WTC11 (cell line): ENCODE data around the gene CERS2. TPM values are rescaled to one million over a fixed set of nuclear protein-coding genes. Genes with fewer than 3 reads are reported as not detected.

Source experiments
- ATAC-seq: fragments of 200-7000 bp; cut with Tn5 transposase; 2 replicates; pipeline ENCODE4 v1.10.0; 2021; ENCODE audit warnings: mild to moderate bottlenecking, moderate library complexity
- CTCF ChIA-PET: fragments of 300-600 bp; sonication (Branson Sonifier 250); formaldehyde crosslinking; loops from one replicate; lab custom pipeline; 2021; ENCODE audit warnings: antibody characterized with exemption; lab: Charles Lee
- POLR2A ChIA-PET: fragments of 350-600 bp; sonication (Branson Sonifier 250); formaldehyde crosslinking; loops from one replicate; lab custom pipeline; 2021; ENCODE audit warnings: antibody characterized with exemption; lab: Charles Lee
- DNase-seq: peaks from one replicate; pipeline ENCODE4 v3.0.0; 2021; ENCODE audit warnings: low spot score
- H3K27ac Mint-ChIP-seq: 2 replicates; pipeline ENCODE4 v1.8.0; 2021; ENCODE audit warnings: mixed read lengths
- H3K27me3 Mint-ChIP-seq: 2 replicates; pipeline ENCODE4 v1.8.0; 2021; ENCODE audit warnings: low read depth, mild to moderate bottlenecking, moderate library complexity, mixed read lengths
- H3K36me3 Mint-ChIP-seq: 2 replicates; pipeline ENCODE4 v1.8.0; 2021; ENCODE audit warnings: mixed read lengths
- H3K4me1 Mint-ChIP-seq: 2 replicates; pipeline ENCODE4 v1.8.0; 2022; ENCODE audit warnings: mixed read lengths
- H3K4me3 Mint-ChIP-seq: 2 replicates; pipeline ENCODE4 v1.8.0; 2021; ENCODE audit warnings: mild to moderate bottlenecking, moderate library complexity, mixed read lengths
- H3K9me3 Mint-ChIP-seq: 2 replicates; pipeline ENCODE4 v1.8.0; 2021; ENCODE audit warnings: mixed read lengths
- ETV6 ChIP-seq: sonication (generic); formaldehyde crosslinking; IDR thresholded peaks from 2 replicates; pipeline ENCODE4 v1.8.1; 2022; ENCODE audit warnings: mild to moderate bottlenecking, missing genetic modification reagents
- FOXK1 ChIP-seq: sonication (generic); formaldehyde crosslinking; IDR thresholded peaks from 2 replicates; pipeline ENCODE4 v1.8.0; 2022; ENCODE audit warnings: mild to moderate bottlenecking, moderate library complexity, missing genetic modification reagents
- FOXP1 ChIP-seq: sonication (generic); formaldehyde crosslinking; IDR thresholded peaks from 2 replicates; pipeline ENCODE4 v1.8.0; 2022; ENCODE audit warnings: missing genetic modification reagents, mild to moderate bottlenecking, moderate library complexity, borderline replicate concordance
- GABPB1 ChIP-seq: sonication (generic); formaldehyde crosslinking; IDR thresholded peaks from 2 replicates; pipeline ENCODE4 v1.8.1; 2023; ENCODE audit warnings: mild to moderate bottlenecking, missing genetic modification reagents
- IRF2 ChIP-seq: sonication (generic); formaldehyde crosslinking; IDR thresholded peaks from 2 replicates; pipeline ENCODE4 v1.8.0; 2022; ENCODE audit warnings: low read depth, missing genetic modification reagents, borderline replicate concordance
- NFATC4 ChIP-seq: fragments of 250-450 bp; sonication (Bioruptor Pico); IDR thresholded peaks from 2 replicates; pipeline ENCODE4 v1.9.0; 2021; ENCODE audit warnings: mild to moderate bottlenecking
- NR1H2 ChIP-seq: sonication (generic); formaldehyde crosslinking; IDR thresholded peaks from 2 replicates; pipeline ENCODE4 v1.9.0; 2021; ENCODE audit warnings: mild to moderate bottlenecking, moderate library complexity, missing genetic modification reagents
- NR3C1 ChIP-seq: sonication (generic); formaldehyde crosslinking; conservative IDR thresholded peaks from 2 replicates; pipeline ENCODE4 v1.8.1; 2023; ENCODE audit warnings: low read depth, mild to moderate bottlenecking, missing genetic modification reagents
- RELA ChIP-seq: sonication (generic); formaldehyde crosslinking; IDR thresholded peaks from 2 replicates; pipeline ENCODE4 v1.8.1; 2022; ENCODE audit warnings: missing genetic modification reagents, mild to moderate bottlenecking, borderline replicate concordance
- SOX15 ChIP-seq: fragments of 250-450 bp; sonication (Bioruptor Pico); IDR thresholded peaks from 2 replicates; pipeline ENCODE4 v1.9.0; 2021; ENCODE audit warnings: mild to moderate bottlenecking
- SP1 ChIP-seq: sonication (generic); formaldehyde crosslinking; conservative IDR thresholded peaks from 2 replicates; pipeline ENCODE4 v1.8.1; 2022; ENCODE audit warnings: missing genetic modification reagents
- TP53 ChIP-seq: sonication (generic); formaldehyde crosslinking; IDR thresholded peaks from 2 replicates; pipeline ENCODE4 v1.8.1; 2023; ENCODE audit warnings: mild to moderate bottlenecking, missing genetic modification reagents
- ZBTB21 ChIP-seq: sonication (generic); formaldehyde crosslinking; IDR thresholded peaks from 2 replicates; pipeline ENCODE4 v1.8.1; 2023; ENCODE audit warnings: mild to moderate bottlenecking, missing genetic modification reagents, borderline replicate concordance
- ZNF138 ChIP-seq: sonication (generic); formaldehyde crosslinking; conservative IDR thresholded peaks from 2 replicates; pipeline ENCODE4 v1.8.1; 2022; ENCODE audit warnings: mild to moderate bottlenecking, moderate library complexity, missing genetic modification reagents
- ZNF416 ChIP-seq: fragments of 250-450 bp; sonication (Bioruptor Pico); IDR thresholded peaks from 2 replicates; pipeline ENCODE4 v1.9.0; 2021; ENCODE audit warnings: mild to moderate bottlenecking, inconsistent platforms
- ZNF423 ChIP-seq: fragments of 250-450 bp; sonication (Bioruptor Pico); IDR thresholded peaks from 2 replicates; pipeline ENCODE4 v2.1.2; 2022; ENCODE audit warnings: mild to moderate bottlenecking, moderate library complexity
- total RNA-seq: library from RNA; stranded (reverse); gene quantifications from 3 replicates; pipeline ENCODE4 v1.2.3, GENCODE V29; 2021
- TF ChIP-seq, protein P1 (sequence below): sonication (generic); formaldehyde crosslinking; IDR thresholded peaks from 2 replicates; pipeline ENCODE4 v1.8.1; 2022; ENCODE audit warnings: low read depth, missing genetic modification reagents, borderline replicate concordance
- TF ChIP-seq, protein P2 (sequence below): sonication (generic); formaldehyde crosslinking; conservative IDR thresholded peaks from 2 replicates; pipeline ENCODE4 v1.8.1; 2022; ENCODE audit warnings: mild to moderate bottlenecking, missing genetic modification reagents
- TF ChIP-seq, protein P3 (sequence below): sonication (generic); formaldehyde crosslinking; IDR thresholded peaks from 2 replicates; pipeline ENCODE4 v1.8.0; 2023; ENCODE audit warnings: missing genetic modification reagents
- TF ChIP-seq, protein P4 (sequence below): sonication (generic); formaldehyde crosslinking; IDR thresholded peaks from 2 replicates; pipeline ENCODE4 v1.8.1; 2023; ENCODE audit warnings: mild to moderate bottlenecking, missing genetic modification reagents
- TF ChIP-seq, protein P5 (sequence below): fragments of 250-450 bp; sonication (Bioruptor Pico); IDR thresholded peaks from 2 replicates; pipeline ENCODE4 v1.8.0; 2021; ENCODE audit warnings: mild to moderate bottlenecking
- TF ChIP-seq, protein P6 (sequence below): sonication (generic); formaldehyde crosslinking; IDR thresholded peaks from 2 replicates; pipeline ENCODE4 v1.8.0; 2022; ENCODE audit warnings: mild to moderate bottlenecking, missing genetic modification reagents
- TF ChIP-seq, protein P7 (sequence below): sonication (generic); formaldehyde crosslinking; IDR thresholded peaks from 2 replicates; pipeline ENCODE4 v1.8.1; 2022; ENCODE audit warnings: missing genetic modification reagents, borderline replicate concordance
- TF ChIP-seq, protein P8 (sequence below): fragments of 250-450 bp; sonication (Bioruptor Pico); IDR thresholded peaks from 2 replicates; pipeline ENCODE4 v1.9.0; 2021; ENCODE audit warnings: mild to moderate bottlenecking, borderline replicate concordance
- TF ChIP-seq, protein P9 (sequence below): sonication (generic); formaldehyde crosslinking; IDR thresholded peaks from 2 replicates; pipeline ENCODE4 v1.8.1; 2023; ENCODE audit warnings: mild to moderate bottlenecking, missing genetic modification reagents, moderate library complexity

Gene CERS2
- total RNA-seq, 1 experiment from 2014 or later, result 182 TPM

DNA sequence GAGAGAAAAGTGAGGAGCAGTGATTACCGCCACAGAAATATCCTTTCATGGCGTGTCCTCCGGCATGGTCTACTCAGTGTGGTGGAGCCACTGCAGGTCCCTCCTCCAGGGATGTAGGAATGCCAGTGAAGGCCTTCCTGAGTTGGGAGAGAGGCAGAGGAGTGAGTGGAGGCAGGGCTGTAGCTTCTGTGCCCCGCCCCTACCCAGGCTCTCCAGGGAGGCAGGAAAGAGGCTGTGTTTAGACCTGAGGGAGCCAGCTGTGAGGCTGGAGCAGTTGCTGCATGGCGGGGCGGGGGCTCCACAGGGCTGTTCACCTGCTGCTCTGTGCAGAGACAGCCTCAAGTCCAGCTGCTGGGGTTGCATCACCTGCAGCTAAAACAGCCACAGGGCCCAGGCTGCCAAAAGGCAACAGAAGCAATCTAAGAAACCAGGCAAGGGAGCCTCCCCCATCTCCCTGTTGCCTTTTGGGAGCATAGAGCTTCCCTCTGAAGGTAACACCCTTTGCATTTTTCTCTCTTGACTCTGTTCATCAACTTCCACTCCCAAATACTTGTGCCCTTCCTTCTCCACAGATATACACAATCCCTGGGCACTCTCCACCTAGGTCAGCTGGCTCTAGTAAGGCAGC, 6.7 kb upstream of the CERS2 start:
- CTCF ChIA-PET, result interaction anchor here (0.6 to 10.3 kb wide), 18 partner anchors 9 to 398 kb away, joined by 3 to 109 read pairs (median 4); partner anchors contain the start of genes C1orf56, GABPB2, GOLPH3L and MINDY1
- TF ChIP-seq ETV6 (CRISPR knock-in tag), result no peak
- TF ChIP-seq ZNF138, result no peak
- TF ChIP-seq, protein P1, sequence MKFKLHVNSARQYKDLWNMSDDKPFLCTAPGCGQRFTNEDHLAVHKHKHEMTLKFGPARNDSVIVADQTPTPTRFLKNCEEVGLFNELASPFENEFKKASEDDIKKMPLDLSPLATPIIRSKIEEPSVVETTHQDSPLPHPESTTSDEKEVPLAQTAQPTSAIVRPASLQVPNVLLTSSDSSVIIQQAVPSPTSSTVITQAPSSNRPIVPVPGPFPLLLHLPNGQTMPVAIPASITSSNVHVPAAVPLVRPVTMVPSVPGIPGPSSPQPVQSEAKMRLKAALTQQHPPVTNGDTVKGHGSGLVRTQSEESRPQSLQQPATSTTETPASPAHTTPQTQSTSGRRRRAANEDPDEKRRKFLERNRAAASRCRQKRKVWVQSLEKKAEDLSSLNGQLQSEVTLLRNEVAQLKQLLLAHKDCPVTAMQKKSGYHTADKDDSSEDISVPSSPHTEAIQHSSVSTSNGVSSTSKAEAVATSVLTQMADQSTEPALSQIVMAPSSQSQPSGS (CRISPR knock-in tag), result no peak
- TF ChIP-seq, protein P2, sequence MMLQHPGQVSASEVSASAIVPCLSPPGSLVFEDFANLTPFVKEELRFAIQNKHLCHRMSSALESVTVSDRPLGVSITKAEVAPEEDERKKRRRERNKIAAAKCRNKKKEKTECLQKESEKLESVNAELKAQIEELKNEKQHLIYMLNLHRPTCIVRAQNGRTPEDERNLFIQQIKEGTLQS (CRISPR knock-in tag), result 0 out of 2 replicates have a peak, but pooled peaks have one; percentile 59
- TF ChIP-seq ZNF423 (CRISPR knock-in tag), result peak; percentile 21; the same call in 1 of the 2 replicates
- 0 out of 2 replicates have a peak, but pooled peaks have one; percentile 34 for TF ChIP-seq FOXK1 (CRISPR knock-in tag)
- TF ChIP-seq TP53 (CRISPR knock-in tag), result 0 out of 2 replicates have a peak, but pooled peaks have one; percentile 74
- TF ChIP-seq, protein P3, sequence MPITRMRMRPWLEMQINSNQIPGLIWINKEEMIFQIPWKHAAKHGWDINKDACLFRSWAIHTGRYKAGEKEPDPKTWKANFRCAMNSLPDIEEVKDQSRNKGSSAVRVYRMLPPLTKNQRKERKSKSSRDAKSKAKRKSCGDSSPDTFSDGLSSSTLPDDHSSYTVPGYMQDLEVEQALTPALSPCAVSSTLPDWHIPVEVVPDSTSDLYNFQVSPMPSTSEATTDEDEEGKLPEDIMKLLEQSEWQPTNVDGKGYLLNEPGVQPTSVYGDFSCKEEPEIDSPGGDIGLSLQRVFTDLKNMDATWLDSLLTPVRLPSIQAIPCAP (CRISPR knock-in tag), result no peak
- TF ChIP-seq, protein P4, sequence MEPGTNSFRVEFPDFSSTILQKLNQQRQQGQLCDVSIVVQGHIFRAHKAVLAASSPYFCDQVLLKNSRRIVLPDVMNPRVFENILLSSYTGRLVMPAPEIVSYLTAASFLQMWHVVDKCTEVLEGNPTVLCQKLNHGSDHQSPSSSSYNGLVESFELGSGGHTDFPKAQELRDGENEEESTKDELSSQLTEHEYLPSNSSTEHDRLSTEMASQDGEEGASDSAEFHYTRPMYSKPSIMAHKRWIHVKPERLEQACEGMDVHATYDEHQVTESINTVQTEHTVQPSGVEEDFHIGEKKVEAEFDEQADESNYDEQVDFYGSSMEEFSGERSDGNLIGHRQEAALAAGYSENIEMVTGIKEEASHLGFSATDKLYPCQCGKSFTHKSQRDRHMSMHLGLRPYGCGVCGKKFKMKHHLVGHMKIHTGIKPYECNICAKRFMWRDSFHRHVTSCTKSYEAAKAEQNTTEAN (CRISPR knock-in tag), result no peak
- TF ChIP-seq GABPB1 (CRISPR knock-in tag), result peak; percentile 86
- TF ChIP-seq SOX15 (CRISPR knock-in tag), result no peak
- TF ChIP-seq SP1 (CRISPR knock-in tag), result peak; percentile 50
- TF ChIP-seq NR3C1, result no peak
- no peak for TF ChIP-seq NR1H2 (CRISPR knock-in tag)
- TF ChIP-seq RELA (CRISPR knock-in tag), result no peak
- TF ChIP-seq, protein P5, sequence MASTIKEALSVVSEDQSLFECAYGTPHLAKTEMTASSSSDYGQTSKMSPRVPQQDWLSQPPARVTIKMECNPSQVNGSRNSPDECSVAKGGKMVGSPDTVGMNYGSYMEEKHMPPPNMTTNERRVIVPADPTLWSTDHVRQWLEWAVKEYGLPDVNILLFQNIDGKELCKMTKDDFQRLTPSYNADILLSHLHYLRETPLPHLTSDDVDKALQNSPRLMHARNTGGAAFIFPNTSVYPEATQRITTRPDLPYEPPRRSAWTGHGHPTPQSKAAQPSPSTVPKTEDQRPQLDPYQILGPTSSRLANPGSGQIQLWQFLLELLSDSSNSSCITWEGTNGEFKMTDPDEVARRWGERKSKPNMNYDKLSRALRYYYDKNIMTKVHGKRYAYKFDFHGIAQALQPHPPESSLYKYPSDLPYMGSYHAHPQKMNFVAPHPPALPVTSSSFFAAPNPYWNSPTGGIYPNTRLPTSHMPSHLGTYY (CRISPR knock-in tag), result no peak
- peak; percentile 72; the same call in 1 of the 2 replicates for TF ChIP-seq ZBTB21 (CRISPR knock-in tag)
- no peak for TF ChIP-seq IRF2 (CRISPR knock-in tag)
- TF ChIP-seq ZNF416 (CRISPR knock-in tag), result 0 out of 2 replicates have a peak, but pooled peaks have one; percentile 15
- TF ChIP-seq, protein P6, sequence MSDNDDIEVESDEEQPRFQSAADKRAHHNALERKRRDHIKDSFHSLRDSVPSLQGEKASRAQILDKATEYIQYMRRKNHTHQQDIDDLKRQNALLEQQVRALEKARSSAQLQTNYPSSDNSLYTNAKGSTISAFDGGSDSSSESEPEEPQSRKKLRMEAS, result peak; percentile 36; the same call in 1 of the 2 replicates
- TF ChIP-seq, protein P7, sequence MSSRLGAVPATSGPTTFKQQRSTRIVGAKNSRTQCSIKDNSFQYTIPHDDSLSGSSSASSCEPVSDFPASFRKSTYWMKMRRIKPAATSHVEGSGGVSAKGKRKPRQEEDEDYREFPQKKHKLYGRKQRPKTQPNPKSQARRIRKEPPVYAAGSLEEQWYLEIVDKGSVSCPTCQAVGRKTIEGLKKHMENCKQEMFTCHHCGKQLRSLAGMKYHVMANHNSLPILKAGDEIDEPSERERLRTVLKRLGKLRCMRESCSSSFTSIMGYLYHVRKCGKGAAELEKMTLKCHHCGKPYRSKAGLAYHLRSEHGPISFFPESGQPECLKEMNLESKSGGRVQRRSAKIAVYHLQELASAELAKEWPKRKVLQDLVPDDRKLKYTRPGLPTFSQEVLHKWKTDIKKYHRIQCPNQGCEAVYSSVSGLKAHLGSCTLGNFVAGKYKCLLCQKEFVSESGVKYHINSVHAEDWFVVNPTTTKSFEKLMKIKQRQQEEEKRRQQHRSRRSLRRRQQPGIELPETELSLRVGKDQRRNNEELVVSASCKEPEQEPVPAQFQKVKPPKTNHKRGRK, result no peak
- TF ChIP-seq, protein P8, sequence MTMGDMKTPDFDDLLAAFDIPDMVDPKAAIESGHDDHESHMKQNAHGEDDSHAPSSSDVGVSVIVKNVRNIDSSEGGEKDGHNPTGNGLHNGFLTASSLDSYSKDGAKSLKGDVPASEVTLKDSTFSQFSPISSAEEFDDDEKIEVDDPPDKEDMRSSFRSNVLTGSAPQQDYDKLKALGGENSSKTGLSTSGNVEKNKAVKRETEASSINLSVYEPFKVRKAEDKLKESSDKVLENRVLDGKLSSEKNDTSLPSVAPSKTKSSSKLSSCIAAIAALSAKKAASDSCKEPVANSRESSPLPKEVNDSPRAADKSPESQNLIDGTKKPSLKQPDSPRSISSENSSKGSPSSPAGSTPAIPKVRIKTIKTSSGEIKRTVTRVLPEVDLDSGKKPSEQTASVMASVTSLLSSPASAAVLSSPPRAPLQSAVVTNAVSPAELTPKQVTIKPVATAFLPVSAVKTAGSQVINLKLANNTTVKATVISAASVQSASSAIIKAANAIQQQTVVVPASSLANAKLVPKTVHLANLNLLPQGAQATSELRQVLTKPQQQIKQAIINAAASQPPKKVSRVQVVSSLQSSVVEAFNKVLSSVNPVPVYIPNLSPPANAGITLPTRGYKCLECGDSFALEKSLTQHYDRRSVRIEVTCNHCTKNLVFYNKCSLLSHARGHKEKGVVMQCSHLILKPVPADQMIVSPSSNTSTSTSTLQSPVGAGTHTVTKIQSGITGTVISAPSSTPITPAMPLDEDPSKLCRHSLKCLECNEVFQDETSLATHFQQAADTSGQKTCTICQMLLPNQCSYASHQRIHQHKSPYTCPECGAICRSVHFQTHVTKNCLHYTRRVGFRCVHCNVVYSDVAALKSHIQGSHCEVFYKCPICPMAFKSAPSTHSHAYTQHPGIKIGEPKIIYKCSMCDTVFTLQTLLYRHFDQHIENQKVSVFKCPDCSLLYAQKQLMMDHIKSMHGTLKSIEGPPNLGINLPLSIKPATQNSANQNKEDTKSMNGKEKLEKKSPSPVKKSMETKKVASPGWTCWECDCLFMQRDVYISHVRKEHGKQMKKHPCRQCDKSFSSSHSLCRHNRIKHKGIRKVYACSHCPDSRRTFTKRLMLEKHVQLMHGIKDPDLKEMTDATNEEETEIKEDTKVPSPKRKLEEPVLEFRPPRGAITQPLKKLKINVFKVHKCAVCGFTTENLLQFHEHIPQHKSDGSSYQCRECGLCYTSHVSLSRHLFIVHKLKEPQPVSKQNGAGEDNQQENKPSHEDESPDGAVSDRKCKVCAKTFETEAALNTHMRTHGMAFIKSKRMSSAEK (CRISPR knock-in tag), result no peak
- TF ChIP-seq NFATC4 (CRISPR knock-in tag), result no peak
- TF ChIP-seq, protein P9, sequence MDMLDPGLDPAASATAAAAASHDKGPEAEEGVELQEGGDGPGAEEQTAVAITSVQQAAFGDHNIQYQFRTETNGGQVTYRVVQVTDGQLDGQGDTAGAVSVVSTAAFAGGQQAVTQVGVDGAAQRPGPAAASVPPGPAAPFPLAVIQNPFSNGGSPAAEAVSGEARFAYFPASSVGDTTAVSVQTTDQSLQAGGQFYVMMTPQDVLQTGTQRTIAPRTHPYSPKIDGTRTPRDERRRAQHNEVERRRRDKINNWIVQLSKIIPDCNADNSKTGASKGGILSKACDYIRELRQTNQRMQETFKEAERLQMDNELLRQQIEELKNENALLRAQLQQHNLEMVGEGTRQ, result no peak
- TF ChIP-seq FOXP1, result peak; percentile 19; the same call in 1 of the 2 replicates

More for the DNA sequence above, 6.7 kb upstream of the CERS2 start:
- H3K36me3 Mint-ChIP-seq, result no peaks in the 10 kb centered on the region
- no peaks in the 10 kb centered on the region for H3K9me3 Mint-ChIP-seq
- peak overlapping the region; percentile 87 for H3K27ac Mint-ChIP-seq
- H3K27me3 Mint-ChIP-seq, result peaks cover 3% of the 10 kb centered on the region; the same call in 1 of the 2 replicates
- ATAC-seq (peak; percentile 85), DNase-seq (peak; percentile 82)
- POLR2A ChIA-PET, result interaction anchor here (1.0 to 1.6 kb wide), 6 partner anchors 15 to 401 kb away, joined by 3 to 14 read pairs (median 4); partner anchors contain the start of genes C1orf56, MINDY1 and MLLT11
- peaks cover 43% of the 10 kb centered on the region for H3K4me1 Mint-ChIP-seq
- peak overlapping the region; percentile 46; the same call in 1 of the 2 replicates for H3K4me3 Mint-ChIP-seq
